Left ventricle myocardium inferior (tissue), 1 donor: ENCODE measurements around the gene SMIM41. TPM values are rescaled to one million over a fixed set of nuclear protein-coding genes. Genes with fewer than 3 reads are reported as not detected.
A peak's percentile ranks its signal among the peaks of the same experiment; 100 is the strongest.

Source experiments
- DNase-seq: peaks from one replicate; pipeline ENCODE4 v3.0.0-alpha.2; 2020
- H3K27ac ChIP-seq: fragments of 200-600 bp; replicated peaks from 2 replicates; pipeline ENCODE4 v1.8.0; 2021
- H3K27me3 ChIP-seq: fragments of 200-600 bp; 2 replicates; pipeline ENCODE4 v1.8.0; 2021; ENCODE audit warnings: low read depth
- H3K36me3 ChIP-seq: fragments of 200-600 bp; 2 replicates; pipeline ENCODE4 v1.8.0; 2021
- H3K4me1 ChIP-seq: fragments of 200-600 bp; 2 replicates; pipeline ENCODE4 v1.8.0; 2021
- H3K4me3 ChIP-seq: fragments of 200-600 bp; 2 replicates; pipeline ENCODE4 v1.8.0; 2021; ENCODE audit warnings: mild to moderate bottlenecking, moderate library complexity
- H3K9me3 ChIP-seq: fragments of 200-600 bp; replicated peaks from 2 replicates; pipeline ENCODE4 v1.8.0; 2021
- CTCF ChIP-seq: fragments of 200-600 bp; IDR thresholded peaks from 2 replicates; pipeline ENCODE4 v1.8.0; 2021; ENCODE audit warnings: antibody characterized with exemption, mild to moderate bottlenecking, borderline replicate concordance
- intact Hi-C: fragments of 100-400 bp; cut with micrococcal nuclease; formaldehyde crosslinking; loops from one replicate; pipeline ENCODE4 v1.11.0; 2022
- total RNA-seq: library from RNA; stranded (reverse); fragmentation: NEBNext Ultra II Directional; extraction: Animal tissue kit (Norgen Biotek cat#: 25700); gene quantifications from one replicate; pipeline ENCODE4 v1.2.1, GENCODE V29; 2021
- donor health status: DM: no; HTN: yes; CAD: no; lungs with severe emphysema.

Gene SMIM41
- total RNA-seq, 1 donor from 2014 or later = 0.30 TPM

DNA sequence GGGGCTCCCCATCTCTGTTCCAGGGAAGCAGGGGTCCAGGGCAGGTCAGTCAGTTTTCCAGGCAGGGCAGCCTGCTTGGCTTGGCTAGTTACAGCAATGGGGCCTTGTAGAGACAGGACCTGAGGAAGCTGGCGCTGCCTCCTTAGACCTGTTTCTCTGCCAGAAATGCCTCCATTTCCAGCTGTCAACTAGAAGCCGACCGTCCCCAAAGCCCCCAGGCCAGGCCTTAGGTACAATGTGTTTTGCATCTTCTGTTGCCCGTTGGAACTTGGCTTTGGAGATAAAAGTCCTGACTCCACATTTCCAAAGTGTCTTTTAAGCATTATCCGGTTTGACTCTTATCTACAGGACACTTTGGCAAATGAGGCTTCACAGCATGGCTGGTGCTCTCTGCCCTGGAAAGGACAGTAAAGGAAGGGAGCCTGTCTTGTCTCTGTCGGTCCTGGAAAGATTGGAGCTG, 69.7 kb downstream of the SMIM41 start:
- peaks cover 59% of the 10 kb centered on the region for H3K4me1 ChIP-seq
- intact Hi-C loops = no loop called here
- H3K27me3 ChIP-seq = peaks cover 9% of the 10 kb centered on the region
- no peak for TF ChIP-seq CTCF
- peak overlapping the region; percentile 87 for H3K27ac ChIP-seq
- H3K4me3 ChIP-seq = no peak overlapping the region
- no peak for DNase-seq
- H3K36me3 ChIP-seq = no peaks in the 10 kb centered on the region
- no peaks in the 10 kb centered on the region for H3K9me3 ChIP-seq

DNA sequence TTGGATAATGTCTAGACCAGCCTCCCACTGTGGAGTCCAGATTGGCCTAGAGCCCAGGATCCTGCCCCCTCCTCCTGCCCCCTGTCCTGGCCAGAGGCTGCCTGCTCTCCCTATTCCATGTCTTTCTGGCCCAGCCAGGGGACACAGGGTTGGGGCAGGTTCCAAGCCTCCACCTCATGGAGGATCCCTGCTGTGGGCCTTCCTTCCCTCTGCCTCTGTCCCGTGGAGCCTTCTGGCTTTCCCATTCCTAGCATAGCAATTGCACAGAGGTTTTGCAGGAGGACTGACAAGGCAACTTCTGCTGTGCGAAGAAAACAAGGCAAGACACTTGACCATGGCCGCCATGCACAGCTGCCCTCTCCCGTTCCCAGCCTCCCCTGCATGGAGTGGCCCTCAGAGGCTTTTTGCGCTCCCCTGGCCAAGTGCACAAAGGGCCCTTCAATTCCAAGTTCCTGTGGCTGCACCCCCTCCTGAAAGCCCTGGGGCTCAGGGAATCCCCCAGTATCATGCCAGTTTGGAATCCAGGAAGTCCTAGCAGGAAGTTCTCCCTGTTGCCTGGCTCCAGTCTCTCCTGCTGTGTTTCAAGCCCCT, 70.2 kb downstream of the SMIM41 start:
- no peaks in the 10 kb centered on the region for H3K36me3 ChIP-seq
- no peak for DNase-seq
- H3K4me1 ChIP-seq = peaks cover 59% of the 10 kb centered on the region
- peaks cover 9% of the 10 kb centered on the region for H3K27me3 ChIP-seq
- no peaks in the 10 kb centered on the region for H3K9me3 ChIP-seq
- TF ChIP-seq CTCF = no peak
- no peak overlapping the region for H3K4me3 ChIP-seq
- intact Hi-C loops = no loop called here
- peak overlapping the region; percentile 87 for H3K27ac ChIP-seq

- Histone ChIP-seq H3K9me3 (no peaks in the 10 kb centered on the region), H3K4me3 (no peak overlapping the region), H3K27ac (peak overlapping the region; percentile 75), H3K4me1 (peaks cover 67% of the 10 kb centered on the region), H3K36me3 (no peaks in the 10 kb centered on the region), H3K27me3 (peaks cover 9% of the 10 kb centered on the region)
- intact Hi-C loops = no loop called here
- TF ChIP-seq CTCF = no peak
- DNase-seq = no peak
These were observed 71.8 kb downstream of the SMIM41 start for GRCh38 chr12:52151153-52151836.

- peak overlapping the region; percentile 75 for H3K27ac ChIP-seq
These were observed 72.6 kb downstream of the SMIM41 start for GRCh38 chr12:52151837-52152783.

More at GRCh38 chr12:52151837-52152783, 72.6 kb downstream of the SMIM41 start:
- peak; percentile 77 for DNase-seq
- H3K27me3 ChIP-seq = peaks cover 9% of the 10 kb centered on the region
- intact Hi-C loops = no loop called here
- H3K4me1 ChIP-seq = peaks cover 63% of the 10 kb centered on the region
- TF ChIP-seq CTCF = peak; percentile 94
- H3K9me3 ChIP-seq = no peaks in the 10 kb centered on the region
- no peaks in the 10 kb centered on the region for H3K36me3 ChIP-seq
- peak overlapping the region; percentile 57 for H3K4me3 ChIP-seq
